Measurements from ENCODE around the gene RAI1.

Gene RAI1

DNA sequence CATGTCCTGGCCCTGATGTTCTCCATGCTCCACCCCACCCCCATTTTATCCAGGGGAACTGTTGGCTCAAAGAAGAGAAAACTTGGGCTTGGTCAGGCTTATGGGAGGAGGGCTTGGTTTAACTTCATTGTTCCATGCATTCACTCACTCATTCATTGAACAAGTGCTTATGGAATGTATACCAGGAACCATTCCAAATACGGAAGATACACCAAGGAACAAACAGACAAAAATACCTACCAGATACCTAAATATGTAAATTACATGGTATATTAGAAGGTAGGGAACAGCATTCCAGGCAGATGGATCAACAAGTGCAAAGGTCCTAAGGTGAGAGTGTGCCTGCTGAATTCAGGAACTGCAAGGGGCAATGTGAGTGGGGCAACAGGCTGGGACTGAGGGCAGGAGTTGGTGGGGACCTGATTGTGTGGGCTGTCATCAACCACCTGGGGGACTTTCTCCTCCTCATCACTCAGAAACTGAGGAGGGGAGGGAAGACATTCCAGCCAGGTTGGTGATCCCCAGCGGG lies 39.9 kb downstream of the RAI1 start:
- no peak for DNase-seq

DNA sequence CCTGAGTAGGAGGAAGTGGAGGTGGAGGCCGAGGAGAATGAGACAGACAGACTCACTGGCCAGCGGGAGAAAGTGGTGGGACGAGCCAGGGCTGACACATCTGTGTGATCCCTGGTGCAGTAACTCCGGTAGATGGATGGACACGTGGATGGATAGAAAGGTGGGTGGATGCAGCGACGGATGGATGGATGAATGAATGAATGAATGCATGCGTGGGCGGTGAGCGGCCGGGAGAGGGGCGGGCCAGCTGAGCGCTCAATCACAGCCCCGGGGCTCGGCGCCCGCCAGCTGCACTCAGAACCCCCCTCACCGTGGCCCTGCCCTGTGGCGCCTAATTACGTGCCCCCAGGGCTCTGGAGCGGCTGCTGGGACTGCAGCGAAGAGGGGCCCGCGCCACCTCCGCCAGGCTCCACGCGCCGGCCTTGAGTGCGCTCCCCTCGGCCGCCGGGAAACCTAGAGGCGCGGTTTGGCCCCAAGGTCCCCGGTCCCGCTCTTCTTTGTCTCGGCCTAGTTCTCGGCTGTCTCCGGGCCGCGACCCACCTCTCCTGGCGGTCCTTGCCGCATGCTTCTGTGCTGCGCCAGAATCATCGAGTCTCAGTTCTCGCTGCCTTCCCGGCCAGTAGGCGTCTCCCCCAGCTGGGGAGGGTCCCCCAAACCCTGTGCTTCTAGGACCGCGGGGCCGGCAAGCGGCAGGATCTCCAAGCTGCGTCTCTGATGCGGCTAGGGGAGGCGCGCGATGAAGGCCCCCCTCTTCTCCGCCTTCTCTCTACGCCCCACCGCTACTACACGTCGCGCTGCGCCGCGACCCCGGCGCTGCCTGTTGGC lies 41.0 kb downstream of the RAI1 start:
- no peak for DNase-seq

DNA sequence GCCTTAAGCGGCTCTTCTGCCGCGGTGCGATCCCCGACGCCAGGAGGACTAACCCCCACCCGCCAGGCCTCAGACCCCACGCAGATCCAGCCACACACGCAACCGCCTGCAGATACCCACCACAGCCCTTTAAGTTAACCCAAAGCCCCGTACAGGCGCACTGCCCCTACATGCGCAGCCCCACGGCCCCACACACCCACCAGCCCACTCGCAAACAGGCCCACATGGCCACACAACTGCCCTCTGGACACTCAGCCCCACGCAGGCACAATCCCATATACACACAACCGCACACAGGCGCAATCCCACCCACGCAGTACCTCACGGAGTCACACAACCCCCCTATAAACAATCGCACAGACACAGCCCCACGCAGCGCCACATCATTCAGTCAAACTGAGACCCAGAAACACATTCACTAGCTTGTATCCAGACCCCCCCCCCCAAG lies 41.7 kb downstream of the RAI1 start:
- no peak for DNase-seq

DNA sequence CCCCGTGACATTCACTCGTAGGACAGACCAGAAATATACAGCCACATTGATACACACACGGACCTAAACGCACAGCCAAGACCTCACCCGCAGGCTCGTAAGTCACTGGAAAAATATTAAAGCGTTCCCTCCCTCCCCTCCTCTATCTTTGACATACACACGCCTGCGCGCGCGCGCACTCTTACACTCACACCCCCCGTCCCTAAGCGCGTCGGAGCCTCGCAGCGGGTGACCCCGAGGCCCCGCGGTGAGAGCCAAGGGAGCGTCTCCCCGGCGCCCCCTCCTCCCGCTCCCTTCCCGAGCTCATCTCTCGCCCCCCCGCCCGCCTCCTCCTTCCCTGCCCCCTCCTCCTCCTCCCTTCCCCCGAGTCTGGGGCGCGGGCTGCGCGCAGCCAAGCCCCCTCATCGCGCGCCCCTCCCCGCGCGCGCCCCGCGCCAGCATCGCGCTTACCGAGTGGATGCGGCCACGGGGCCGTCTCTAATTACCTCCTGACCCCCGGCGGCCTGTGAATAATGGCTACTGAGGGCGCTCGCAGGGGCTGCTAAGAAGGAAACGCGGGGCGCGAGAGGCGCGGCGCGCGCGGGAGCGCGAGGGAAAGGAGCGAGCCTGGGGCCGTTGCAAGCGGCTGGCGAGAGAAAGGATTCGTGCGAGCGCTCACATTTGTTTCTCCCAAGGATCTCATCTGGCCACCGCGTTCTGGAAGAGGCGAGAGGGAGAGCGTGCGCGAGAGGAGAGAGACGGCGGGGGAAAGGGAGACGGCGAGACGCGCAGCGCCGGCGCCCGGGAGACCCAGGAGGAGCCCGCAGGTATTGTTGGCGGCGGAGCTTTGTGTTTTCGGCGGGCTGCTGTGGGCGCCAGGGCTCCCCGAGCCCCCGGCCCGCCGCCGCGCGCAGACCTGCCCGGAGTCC lies 42.4 kb downstream of the RAI1 start:
- DNase-seq, result no peak

DNA sequence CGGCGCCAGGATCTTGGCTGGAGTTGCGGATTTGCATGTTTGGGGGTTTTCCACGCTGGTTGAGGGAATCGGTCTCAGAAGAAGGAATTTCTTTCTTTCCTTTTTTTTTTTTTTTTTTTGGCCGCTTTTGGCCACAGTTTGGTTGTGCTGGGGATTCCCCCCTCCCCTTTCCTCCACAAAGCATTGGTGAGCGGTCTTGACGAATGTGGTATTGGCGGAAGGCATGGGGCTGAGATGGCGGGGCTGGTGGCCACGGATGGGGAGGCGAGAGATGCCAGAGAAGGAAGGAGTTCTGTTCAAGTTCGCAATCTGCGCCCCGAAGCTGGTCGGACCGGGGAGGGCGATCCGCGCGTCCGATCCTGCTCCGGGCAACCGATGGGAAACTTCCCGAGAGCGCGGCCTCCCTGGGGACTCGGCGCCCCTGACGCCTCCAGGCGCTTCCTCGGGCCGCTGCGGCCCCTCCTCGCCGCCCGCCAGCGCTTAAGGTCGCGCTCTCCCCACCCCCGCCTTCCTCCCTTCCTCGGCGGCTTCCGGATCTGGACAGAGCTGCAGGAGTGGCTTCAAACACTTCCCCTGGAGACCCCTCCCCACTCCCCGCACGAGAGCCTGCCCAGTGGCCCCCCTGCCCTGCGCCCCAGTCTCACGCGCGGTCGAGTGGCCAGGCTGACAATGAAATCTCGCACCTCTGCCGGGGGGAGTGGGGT lies 43.2 kb downstream of the RAI1 start:
- DNase-seq, result no peak

DNA sequence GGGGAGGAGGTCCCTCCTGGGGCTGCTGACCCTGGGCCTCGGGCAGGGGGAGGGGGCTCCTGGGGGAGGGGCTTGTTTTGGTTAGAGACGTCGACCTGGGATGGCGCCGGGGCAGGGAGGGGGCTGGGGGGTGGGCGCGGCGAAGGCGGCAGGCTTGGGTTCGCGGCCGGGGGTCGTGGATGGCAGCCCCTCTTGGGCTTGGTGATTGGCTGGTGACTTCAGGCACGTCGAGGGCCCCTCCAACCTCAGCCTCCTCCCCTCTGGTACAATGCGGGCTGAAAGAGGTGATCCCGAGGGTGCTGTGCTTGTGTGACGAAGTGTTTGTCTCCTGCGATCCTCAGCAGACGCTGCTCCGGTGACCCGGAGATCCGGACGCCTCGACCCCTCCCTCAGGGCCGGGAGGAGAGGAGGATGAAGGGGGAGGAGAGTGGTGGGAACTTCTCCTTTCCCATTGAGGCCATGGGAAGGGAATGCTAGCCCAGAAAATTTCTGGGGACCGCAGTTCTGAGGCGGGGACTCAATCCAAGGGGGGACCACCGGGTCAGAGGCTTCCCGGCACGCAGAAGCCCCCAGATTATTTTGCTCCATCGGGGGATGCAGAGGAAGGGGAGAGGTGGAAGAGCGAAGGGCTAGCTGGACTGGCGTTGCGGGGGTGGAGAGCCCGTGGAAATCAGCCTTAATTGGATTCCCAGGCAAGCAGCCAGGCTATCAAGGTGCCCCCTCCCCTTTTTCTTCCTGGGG lies 43.9 kb downstream of the RAI1 start:
- DNase-seq, result no peak

DNA sequence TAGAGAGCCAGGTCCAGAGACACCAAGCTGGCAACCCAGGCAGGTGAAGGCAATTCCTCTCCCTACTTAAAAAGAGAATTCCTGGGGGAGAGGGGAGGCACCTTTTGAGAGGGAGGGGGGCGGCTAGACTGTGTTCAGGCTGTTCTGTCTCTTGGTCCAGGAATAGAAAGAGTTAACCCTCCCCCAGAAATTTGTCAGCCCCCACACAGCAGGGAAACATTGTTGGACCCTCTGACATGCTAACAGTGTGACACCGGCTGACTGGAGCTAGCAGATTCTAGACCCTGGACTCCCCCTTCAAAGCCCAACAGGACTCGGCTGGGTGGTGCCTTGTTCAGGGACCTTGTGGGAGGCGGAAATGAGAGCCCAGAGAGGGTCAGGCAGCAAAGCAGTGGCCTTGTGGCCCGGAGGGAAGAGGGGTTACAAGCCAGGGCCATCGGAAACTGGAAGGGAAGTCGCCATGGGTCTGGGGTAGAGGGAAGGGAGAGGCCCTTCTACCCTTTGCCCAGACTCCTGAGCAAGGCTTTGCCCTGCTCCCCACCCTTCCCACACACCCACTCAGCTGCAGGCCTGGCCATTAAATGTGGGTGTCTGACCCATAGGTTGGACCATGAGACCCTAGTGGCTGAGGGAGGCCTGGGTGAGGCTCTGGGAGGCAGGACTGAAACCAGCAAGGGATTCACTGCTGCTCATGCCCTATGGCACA lies 44.6 kb downstream of the RAI1 start:
- DNase-seq, result no peak

DNA sequence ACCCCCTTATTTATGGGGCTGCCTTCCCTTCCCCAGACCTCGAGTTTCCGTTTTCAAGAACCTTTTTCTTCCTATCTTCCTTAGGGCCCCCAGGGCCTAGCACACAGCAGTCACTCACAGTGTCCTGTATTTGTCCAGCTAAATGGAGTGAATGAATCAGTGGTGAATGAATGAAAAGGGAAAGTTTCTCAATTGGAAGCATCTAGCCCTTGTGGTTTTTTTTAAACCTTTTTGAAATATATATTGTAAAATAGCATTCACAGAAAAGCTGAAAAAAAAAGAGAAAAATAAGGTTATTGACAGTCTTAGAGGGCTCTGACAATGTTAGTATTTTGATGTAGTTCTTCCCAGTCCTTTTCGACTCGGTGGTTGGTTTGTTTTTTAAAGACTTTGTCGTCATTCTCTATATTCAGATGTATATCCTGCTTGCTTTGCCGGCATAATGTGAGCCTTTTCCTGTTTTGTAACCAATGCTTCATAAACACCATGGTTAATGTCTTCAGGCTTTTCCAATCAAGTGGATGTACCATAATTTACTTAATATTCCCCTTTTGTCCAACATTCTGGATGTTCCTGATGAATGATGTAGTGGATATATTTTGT lies 45.3 kb downstream of the RAI1 start:
- DNase-seq, result no peak

DNA sequence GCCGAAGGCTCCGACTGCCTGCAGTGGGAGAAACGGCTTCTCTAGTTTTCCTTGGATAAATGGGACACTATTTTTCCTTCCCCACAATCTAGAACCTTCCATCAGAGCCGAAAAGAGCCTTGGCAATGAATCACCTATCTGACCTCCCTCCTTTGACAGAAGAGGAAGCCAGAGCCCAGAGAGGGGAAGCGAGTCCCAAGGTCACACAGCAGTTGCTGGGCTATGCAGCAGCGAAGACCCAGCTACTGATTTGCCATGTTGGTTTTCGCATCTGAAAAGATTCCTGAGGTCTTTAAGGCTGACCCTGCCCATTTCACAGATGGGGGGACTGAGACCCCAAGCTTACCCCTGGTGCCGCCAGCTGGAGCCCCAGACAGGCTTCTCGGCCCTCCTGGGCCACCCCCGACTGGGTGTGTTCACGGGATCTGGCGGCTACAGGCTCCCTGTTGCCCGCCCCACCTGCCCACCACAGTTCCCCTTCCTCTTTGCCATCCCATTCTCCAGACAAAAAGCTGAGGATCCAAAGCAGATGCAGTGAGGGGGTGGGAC lies 45.9 kb downstream of the RAI1 start:
- DNase-seq, result no peak

DNA sequence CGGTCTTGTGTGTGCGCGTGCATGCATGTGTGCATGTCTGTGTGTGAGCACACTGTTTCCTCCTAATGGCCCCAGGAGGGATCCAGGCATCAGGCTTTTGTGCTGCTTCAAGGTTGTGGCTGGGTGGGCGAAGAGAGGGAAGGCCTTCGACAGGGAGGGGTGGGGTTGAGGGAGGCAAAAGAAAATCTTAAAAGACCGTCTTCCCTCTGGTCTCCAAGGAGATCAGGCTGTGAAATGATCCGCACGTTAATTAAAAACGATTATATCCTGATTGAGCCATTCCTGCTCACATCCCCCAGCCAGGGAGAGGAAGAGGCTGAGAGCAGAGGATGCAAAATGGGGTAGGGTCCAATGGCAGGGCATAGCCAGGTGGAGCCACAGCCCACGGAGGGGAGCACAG lies 46.9 kb downstream of the RAI1 start:
- no peak for DNase-seq

DNA sequence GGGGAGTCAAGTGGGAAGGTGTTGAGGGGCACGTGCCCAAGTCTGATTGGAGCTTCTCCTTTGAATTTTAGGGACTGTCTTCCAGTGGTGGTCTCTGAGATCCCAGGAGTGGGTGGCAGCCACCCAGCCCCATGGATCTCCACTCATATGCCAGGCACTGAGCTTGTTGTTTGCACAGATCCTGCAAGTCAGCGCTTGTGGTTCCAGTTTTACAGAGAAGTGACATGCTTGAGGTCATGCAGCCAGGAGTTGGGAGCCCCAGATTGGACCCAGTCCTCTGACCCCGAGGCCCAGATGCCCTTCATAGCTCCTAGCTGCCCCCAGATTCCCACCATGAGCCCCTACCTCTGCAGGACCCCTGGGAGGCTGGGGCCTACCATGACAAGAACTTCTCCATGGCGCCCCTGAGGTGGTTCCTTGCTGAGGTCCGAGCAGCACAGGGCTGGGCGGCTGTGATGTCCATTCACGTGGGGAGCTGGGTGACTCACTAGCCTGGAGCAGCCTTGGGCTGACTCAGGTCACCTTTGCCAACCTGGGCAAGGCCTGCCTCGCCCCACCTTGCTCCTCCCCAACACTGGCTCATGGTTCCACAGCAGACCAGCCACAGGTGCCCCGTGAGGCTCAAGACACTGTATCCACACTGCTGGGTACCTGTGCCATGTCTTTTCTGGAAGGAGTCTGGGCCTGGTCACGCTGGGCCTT lies 47.4 kb downstream of the RAI1 start:
- no peak for DNase-seq

DNA sequence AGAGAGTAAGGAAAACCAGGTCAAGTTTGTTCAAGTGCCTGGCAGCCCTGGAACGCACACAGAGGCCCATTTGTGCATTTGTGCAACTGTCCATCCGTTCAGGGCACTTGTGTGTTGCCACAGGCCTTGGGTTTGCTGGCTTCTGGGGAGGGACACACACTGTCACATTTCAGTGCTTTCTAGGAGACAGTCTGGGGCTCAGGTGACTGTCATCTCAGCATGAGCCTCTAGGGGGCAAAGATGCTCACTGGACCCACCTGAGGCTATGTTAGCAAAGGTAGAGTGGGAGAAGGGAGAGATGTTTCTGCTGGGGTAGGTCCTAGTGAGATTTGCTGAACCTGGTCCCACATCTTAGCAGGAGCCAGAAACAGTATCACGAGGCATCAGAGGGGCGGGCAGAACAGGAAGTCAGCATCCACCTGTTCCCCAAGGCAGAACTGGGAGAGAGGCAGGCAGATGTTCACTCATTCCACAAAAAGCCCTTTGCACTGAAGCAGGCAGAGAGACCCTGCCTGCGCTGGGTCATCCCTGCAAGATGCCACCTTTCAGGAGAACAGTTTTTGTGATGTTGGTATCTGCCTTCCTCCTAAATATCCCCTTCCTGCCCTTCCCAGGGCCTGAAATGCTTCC lies 48.5 kb downstream of the RAI1 start:
- peak; percentile 40 for DNase-seq

DNA sequence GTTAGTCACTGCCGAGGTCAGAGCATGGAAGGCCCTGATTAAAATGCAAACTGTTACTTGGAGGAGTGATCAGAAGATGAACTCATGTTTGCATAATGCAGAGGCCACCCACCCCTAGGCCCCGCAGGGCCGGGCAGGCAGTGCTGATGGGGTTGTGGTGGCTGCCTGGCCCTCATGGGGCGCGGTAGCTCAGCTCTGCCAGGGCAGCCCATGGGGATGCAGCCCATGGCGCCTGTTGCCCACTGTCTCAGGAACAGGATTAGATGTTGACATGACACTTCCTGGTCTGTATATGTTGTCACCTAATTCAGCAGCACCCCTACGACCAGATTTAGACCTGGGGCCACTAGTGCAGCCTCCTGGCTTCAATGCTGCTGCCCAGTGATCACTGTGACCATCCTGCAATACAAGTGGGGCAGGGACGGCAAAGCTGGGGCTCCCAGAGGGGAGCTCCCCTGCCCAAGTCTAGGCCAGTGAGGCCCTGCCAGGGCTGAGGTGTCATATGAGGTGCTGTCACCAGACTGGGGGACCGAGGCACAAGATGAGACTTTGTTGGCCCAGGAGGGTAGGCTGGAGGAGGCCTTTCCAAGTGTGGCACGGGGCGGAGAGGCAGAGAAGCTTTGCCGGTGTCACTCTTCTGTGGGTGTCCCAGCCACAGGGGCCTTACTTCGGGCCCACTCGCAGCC lies 49.1 kb downstream of the RAI1 start:
- DNase-seq, result no peak

DNA sequence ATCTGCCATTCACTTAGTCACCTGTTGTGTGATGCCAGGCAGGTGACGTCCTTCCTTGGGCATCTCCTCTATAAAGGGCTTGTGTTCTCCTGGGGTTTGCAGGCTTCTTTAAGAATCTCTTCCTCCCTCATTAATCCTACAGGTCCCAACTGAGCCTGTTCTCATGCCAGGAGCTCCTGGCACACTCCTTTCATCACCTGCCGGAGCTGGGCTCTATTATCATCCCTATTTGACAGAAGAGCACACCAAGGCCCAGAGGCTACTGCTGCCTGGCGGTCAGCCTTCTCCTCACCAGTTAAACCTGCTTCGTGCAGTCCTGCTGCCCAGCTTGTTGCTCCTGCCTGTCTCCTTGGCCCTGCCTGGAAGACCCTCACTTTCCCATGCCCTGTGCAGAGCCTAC lies 51.2 kb downstream of the RAI1 start:
- no peak for DNase-seq

DNA sequence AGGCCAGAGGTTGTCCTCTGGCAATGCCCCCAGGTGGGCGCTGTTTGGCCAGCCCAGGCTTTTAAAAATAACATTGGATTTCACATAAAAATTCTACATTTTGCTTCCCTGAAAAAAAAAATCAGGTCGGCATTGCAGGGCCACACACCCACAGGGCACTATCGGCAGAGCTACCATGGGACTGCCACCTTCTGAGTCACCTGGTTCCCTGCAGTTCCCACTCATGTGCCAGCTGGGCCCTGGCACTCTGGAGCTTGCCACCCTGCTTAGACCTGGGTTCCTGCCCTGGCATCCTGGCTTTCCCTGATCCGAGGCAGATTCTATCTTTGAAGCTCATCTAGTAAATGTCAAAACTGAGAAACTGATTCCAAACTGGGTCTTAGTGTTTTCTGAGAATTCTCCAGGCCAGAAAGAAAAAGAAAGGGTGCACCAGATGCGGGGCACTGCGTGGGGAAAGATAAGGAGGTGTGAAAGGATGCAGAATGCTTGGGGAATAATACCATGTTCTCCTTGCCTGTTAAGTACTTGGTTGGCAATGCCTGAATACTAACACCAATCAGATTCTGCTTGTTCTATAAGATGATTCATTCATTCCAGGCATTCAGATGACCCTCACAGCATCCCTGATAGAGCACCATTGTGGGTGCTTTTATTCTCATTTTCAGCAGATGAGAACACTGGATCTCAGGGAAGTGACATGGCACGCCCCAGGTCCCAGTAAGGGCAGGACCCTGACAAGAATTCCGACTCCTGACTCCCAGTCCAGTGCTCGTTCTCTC lies 51.8 kb downstream of the RAI1 start:
- DNase-seq, result no peak

DNA sequence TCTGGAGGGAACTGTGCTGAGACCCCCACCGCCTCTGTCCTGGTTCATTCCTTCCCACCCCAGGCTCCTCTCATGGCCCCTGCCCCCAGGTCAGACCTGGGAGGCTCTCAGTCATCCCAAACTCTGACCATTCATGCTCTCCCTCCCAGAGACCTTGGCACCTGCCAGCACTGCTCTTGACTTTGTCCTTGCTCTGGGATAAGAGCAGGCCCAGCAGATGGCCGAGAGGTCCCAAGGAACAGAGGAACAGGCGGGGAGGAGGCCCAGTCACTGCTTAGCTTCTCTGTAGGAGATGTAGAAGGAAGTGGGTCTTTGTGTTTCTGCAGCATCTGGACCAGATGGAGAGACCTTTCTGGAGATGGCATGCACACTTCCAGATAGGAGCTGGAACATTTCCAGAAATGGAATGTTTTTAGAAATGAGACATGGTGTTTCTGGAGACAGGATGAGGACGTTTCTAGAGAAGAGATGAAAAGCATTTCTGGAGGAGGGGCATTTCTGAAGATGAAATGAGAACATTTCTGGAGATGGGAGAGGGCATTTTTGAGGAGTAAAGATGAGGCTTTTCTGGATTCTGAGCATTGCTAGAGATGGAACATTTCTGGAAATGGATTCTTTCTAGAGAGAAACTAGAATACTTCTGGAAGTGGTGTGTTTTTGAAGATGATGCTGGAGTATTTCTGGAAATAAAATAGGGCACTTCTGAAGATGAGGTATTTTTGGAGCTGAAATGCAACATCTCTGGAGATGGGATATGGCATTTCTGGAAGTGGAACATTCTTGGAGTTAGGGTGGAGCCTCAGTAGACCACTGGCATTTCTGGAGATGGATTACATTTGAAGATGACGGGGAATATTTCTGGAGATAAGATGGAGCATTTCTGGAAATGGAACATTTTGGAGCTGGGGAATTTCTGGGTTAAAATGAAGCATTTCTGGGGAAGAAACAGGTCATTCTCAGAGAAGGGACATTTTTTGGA lies 55.2 kb downstream of the RAI1 start:
- no peak for DNase-seq
